ENCODE measurements around the gene PTPRN2. TPM values are rescaled to one million over a fixed set of nuclear protein-coding genes. Genes with fewer than 3 reads are reported as not detected.

Gene PTPRN2
- total and polyA plus RNA-seq, 2 of the 8 experiments (the other 6 are each of a cell fraction or from before 2014, with no cell fraction given): 2.6 to 4.5 TPM

DNA sequence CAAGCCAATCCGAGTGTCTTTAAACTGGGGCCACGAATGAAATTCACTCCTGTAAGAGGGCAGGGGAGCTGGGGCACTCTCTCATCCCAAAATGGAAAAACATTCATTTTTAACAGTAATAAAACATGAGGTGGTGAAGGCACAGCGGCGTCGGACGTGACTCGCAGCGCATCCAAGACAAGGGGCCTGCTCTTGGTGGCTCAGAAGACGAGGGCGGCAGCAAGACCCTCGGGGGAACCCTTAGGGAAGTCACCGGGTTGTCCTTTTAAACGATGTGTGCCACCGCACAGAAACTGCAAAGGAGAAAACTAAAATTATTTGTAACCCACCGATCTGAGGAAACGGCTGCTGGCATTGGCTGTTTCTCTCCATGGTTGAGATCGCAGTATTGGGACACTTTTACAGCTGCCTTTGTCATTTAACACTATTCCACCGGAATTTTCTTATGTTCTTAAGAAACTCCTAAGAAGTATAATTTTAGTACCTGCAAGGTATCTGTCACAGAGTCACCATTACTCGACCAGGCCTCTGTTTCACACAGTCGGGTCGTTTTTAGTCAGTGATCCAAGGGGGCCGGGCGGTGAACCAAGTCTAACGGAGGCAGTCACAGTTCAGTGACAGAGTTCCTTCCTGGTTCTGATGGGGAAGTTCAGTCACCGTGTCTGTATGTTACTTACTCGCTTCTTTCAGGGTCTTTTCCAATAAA is 159.3 kb downstream of the PTPRN2 start:
- Histone ChIP-seq H3K4ac (replicated peaks; ENCODE audit: insufficient read length, low read depth, low read length) (no peak overlapping the region), H2AFZ (ENCODE audit: low read length) (no peak overlapping the region), H2BK5ac (ENCODE audit: low read depth, low read length) (no peak overlapping the region), H3K4me1 (replicated peaks in 1 of 4; ENCODE audit: control insufficient read depth in 3 of 4, insufficient read depth in 4 of 4, low read length in 3 of 4) (peaks cover 0 to 3% (median under 1%) of the 10 kb centered on the region in 4 experiments; a peak in 1 of 7 replicates), H3K79me1 (ENCODE audit: low read depth, low read length) (no peaks in the 10 kb centered on the region), H3K23ac (ENCODE audit: insufficient read length) (no peak overlapping the region), H2BK20ac (ENCODE audit: low read length) (no peak overlapping the region), H3K9me3 (ENCODE audit: insufficient read depth in 2 of 2, low read depth in 1 of 2, low read length in 1 of 2) (no peaks in the 10 kb centered on the region), H4K20me1 (replicated peaks in 1 of 2; ENCODE audit: control insufficient read depth in 1 of 2, insufficient read depth in 2 of 2, low read length in 2 of 2) (no peaks in the 10 kb centered on the region), H3K27me3 (replicated peaks in 1 of 4; ENCODE audit: control insufficient read depth in 3 of 4, extremely low read depth in 1 of 4, insufficient read depth in 3 of 4, low read length in 3 of 4) (no peaks in the 10 kb centered on the region), H3K23me2 (ENCODE audit: low read depth, low read length) (no peaks in the 10 kb centered on the region), H3K36me3 (ENCODE audit: control insufficient read depth in 2 of 4, insufficient read depth in 4 of 4, low read length in 3 of 4) (no peaks in the 10 kb centered on the region), H3K79me2 (ENCODE audit: control insufficient read depth in 1 of 2, insufficient read depth in 2 of 2, low read length in 2 of 2) (no peaks in the 10 kb centered on the region), H2BK120ac (replicated peaks; ENCODE audit: low read depth, low read length) (no peak overlapping the region), H3K56ac (replicated peaks; ENCODE audit: insufficient read length, low read depth, low read length) (no peak overlapping the region), H3K14ac (ENCODE audit: insufficient read length) (no peak overlapping the region), H4K8ac (ENCODE audit: extremely low read depth, insufficient read depth, low read length) (no peak overlapping the region; the same call in 1 of the 2 replicates), H2BK12ac (ENCODE audit: low read depth, low read length) (no peak overlapping the region), H3K4me2 (ENCODE audit: insufficient read depth in 1 of 2, low read depth in 2 of 2, low read length in 2 of 2) (no peak overlapping the region), H3K4me3 (ENCODE audit: extremely low read depth in 1 of 4, insufficient read depth in 2 of 4, low read depth in 3 of 4, low read length in 4 of 4) (no peak overlapping the region), H3K9ac (replicated peaks in 1 of 4; ENCODE audit: extremely low read depth in 1 of 4, low read depth in 3 of 4, low read length in 3 of 4) (no peak overlapping the region), H4K5ac (ENCODE audit: insufficient read length, low read depth, low read length) (no peak overlapping the region), H3K27ac (ENCODE audit: low read depth, low read length) (no peak overlapping the region), H2AK5ac (ENCODE audit: low read depth, low read length) (no peak overlapping the region), H2BK15ac (ENCODE audit: low read length) (no peak overlapping the region), H3K18ac (ENCODE audit: extremely low read depth, low read length) (no peak overlapping the region), H4K91ac (replicated peaks; ENCODE audit: insufficient read length, low read length) (no peak overlapping the region)
- FAIRE-seq (no peak), DNase-seq (ENCODE audit: low read depth in 1 of 2, low spot score in 2 of 2) (no peak)
- WGBS, 2 experiments (ENCODE audit: extremely low coverage in 1 of 2, insufficient coverage in 1 of 2, insufficient read length in 1 of 2, insufficient replicate concordance in 2 of 2, low coverage in 1 of 2, low lambda C conversion rate in 2 of 2, missing lambda C conversion rate in 1 of 2): 96% methylated on average over 26 of the region's 26 CpGs; no CpG with 5 or more reads in 1 of the 2 experiments
- POLR2A ChIA-PET (ENCODE audit: partially characterized antibody): no interaction called here
- CTCF ChIA-PET (ENCODE audit: partially characterized antibody): interaction anchor here (0.6 to 2.5 kb wide), 5 partner anchors 11 to 1367 kb away, joined by 3 to 6 read pairs (median 4); no protein-coding TSS in a partner anchor
- TF ChIP-seq CBX8 (IDR thresholded peaks at IDR 0.05; ENCODE audit: borderline replicate concordance, low read depth, low read length) (no peak), SIN3A (conservative IDR thresholded peaks at IDR 0.05 in 1 of 2, IDR thresholded peaks at IDR 0.05 in 1 of 2; ENCODE audit: low read depth in 1 of 2, low read length in 2 of 2) (no peak), RFX5 (IDR thresholded peaks at IDR 0.05; ENCODE audit: borderline replicate concordance, low read depth, low read length) (no peak), HDAC6 (IDR thresholded peaks at IDR 0.05; ENCODE audit: low read depth, low read length) (no peak), CEBPB (IDR thresholded peaks at IDR 0.05; ENCODE audit: low read depth, low read length) (no peak), TEAD4 (IDR thresholded peaks at IDR 0.05; ENCODE audit: low read depth, low read length) (no peak), CBX5 (IDR thresholded peaks at IDR 0.05; ENCODE audit: low read depth, low read length) (no peak), NANOG (IDR thresholded peaks at IDR 0.05; ENCODE audit: insufficient read depth, low read depth, low read length, poor library complexity, severe bottlenecking) (no peak), SUZ12 (IDR thresholded peaks at IDR 0.05; ENCODE audit: low read length) (no peak), RNF2 (IDR thresholded peaks at IDR 0.05; ENCODE audit: borderline replicate concordance, low read depth, low read length, missing control alignments, poor library complexity, severe bottlenecking) (no peak), FOSL1 (IDR thresholded peaks at IDR 0.05; ENCODE audit: insufficient read depth, low read depth, low read length) (no peak), EZH2 (IDR thresholded peaks at IDR 0.05; ENCODE audit: low read depth, low read length, severe bottlenecking) (no peak)

Measured in H1 (cell line).